ENCODE data around the gene KCTD14. TPM values are rescaled to one million over a fixed set of nuclear protein-coding genes. Genes with fewer than 3 reads are reported as not detected.
"Not testable (repeated sequence)": the region's sequence is repeated elsewhere in the genome, so short reads cannot be mapped to it uniquely, and the experiment has no call there.

KCTD14 gene
- total and polyA plus RNA-seq, 9 donors: 0.24 to 5.2 (median 1.5) TPM

DNA sequence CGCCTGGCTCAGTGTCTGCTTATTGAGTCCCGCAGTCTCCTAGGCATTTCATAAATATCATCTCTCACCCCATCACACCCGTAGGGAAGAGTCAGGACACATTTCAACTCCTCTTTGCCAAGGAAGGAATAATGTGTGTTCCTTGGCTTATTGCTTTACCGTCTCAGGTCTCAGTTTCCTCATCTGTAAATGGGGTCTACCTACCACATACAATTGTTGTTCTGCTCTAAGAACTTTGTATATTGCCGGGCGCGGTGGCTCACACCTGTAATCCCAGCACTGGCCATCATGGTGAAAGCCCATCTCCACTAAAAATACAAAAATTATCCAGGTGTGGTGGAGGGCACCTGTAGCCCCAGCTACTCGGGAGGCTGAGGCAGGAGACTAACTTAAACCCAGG is 37.5 kb upstream of the KCTD14 start:
- intact Hi-C loops (cut with DNase I): no loop called here
- WGBS, 3 donors: 95 to 98% (median 97%) methylated on average over 8 of the region's 8 CpGs
- Histone ChIP-seq H3K9me3 (no peaks in the 10 kb centered on the region), H3K4me1 (ENCODE audit: insufficient read depth) (peaks cover 1% of the 10 kb centered on the region), H3K27ac (no peak overlapping the region), H3K36me3 (no peaks in the 10 kb centered on the region), H3K4me3 (no peak overlapping the region), H3K27me3 (no peaks in the 10 kb centered on the region)
- DNase-seq: no peak
- TF ChIP-seq POLR2A (IDR thresholded peaks at IDR 0.05) (no peak), EP300 (IDR thresholded peaks at IDR 0.05) (no peak)
- TF ChIP-seq, protein P1, sequence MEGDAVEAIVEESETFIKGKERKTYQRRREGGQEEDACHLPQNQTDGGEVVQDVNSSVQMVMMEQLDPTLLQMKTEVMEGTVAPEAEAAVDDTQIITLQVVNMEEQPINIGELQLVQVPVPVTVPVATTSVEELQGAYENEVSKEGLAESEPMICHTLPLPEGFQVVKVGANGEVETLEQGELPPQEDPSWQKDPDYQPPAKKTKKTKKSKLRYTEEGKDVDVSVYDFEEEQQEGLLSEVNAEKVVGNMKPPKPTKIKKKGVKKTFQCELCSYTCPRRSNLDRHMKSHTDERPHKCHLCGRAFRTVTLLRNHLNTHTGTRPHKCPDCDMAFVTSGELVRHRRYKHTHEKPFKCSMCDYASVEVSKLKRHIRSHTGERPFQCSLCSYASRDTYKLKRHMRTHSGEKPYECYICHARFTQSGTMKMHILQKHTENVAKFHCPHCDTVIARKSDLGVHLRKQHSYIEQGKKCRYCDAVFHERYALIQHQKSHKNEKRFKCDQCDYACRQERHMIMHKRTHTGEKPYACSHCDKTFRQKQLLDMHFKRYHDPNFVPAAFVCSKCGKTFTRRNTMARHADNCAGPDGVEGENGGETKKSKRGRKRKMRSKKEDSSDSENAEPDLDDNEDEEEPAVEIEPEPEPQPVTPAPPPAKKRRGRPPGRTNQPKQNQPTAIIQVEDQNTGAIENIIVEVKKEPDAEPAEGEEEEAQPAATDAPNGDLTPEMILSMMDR (IDR thresholded peaks at IDR 0.05): no peak

DNA sequence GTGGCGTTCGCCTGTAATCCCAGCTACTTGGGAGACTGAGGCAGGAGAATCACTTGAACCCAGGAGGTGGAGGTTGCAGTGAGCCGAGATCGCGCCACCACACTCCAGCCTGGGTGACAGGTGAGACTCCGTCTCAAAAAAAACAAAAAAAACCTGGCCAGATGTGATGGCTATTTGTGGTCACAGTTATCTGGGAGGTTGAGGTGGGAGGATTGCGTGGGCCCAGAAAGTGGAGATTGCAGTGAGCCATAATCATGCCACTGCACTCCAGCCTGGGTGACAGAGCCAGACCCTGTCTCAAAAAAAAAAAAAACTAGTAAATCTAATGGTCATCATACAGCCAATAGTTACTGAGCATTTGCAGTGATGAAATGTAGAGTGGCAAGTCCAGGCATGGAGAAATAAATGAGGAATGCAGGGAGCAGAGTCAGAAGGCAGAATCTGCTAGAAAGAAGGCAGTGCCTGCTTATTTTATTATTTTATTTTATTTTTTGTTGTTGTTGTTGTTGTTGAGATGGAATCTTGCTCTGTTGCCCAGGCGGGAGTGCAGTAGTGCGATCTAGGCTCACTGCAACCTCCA is 36.8 kb upstream of the KCTD14 start:
- H3K27me3 ChIP-seq; intact Hi-C loops (cut with DNase I); DNase-seq; H3K9me3 ChIP-seq; H3K4me1 ChIP-seq (ENCODE audit: insufficient read depth); H3K36me3 ChIP-seq; H3K27ac ChIP-seq; H3K4me3 ChIP-seq: not testable (repeated sequence)
- WGBS, 3 donors: 91 to 93% (median 93%) methylated on average over 9 of the region's 9 CpGs

DNA sequence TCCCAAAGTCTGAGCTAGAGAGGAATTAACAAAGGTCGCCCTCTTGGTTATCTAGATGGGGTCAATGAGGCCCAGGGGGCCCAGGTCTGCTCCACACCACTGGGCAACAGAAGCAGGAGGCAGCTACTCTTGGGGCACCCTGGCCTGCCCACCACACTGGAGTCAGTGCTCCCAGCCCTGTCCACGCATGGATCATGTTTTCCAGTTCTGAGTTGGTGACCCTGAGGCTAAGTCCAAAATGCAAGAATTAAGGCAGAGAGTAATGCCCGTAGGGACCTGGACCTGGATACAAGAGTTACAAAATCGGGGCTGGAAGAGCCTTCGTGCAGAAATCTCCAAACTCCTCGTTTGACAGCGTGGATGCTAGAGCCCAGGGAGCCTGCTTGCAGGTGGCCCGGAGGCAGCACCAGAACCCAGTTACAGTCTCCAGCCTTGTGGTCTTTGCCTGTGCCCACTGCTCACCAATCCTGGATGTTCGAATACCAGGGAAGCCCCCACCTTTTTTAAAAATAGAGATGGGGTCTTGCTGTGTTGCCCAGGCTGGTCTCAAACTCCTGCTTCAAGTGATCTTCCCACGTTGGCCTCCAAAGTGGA is 34.5 kb upstream of the KCTD14 start:
- 78 to 91% (median 79%) methylated on average over 10 of the region's 10 CpGs for WGBS, 3 donors
- peaks cover 1% of the 10 kb centered on the region for H3K4me1 ChIP-seq (ENCODE audit: insufficient read depth)
- intact Hi-C loops (cut with DNase I): no loop called here
- no peak for TF ChIP-seq EP300 (IDR thresholded peaks at IDR 0.05)
- TF ChIP-seq, protein P1 (IDR thresholded peaks at IDR 0.05): no peak
- TF ChIP-seq POLR2A (IDR thresholded peaks at IDR 0.05): no peak
- H3K27me3 ChIP-seq: no peaks in the 10 kb centered on the region
- no peaks in the 10 kb centered on the region for H3K36me3 ChIP-seq
- H3K27ac ChIP-seq: no peak overlapping the region
- no peaks in the 10 kb centered on the region for H3K9me3 ChIP-seq
- H3K4me3 ChIP-seq: no peak overlapping the region
- DNase-seq: no peak

DNA sequence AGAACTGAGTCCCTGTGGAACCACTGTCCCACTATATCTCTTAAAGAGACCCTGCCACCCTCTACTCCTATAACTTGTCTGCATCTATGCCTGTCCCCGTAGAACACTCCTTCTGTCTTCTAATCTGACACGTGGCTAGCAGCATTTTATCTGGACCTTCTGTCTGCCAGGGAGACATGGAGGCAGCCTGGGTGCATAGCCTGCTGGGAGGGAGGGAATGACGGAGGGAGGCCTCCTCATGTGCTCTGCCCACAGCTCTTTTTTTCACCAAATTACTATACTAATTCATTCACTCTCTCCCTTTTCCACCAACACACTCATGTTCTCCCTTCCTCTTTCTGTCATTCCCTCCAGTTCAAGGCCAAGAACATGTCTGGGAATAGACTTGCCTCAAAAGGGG is 33.0 kb upstream of the KCTD14 start:
- TF ChIP-seq EP300 (IDR thresholded peaks at IDR 0.05) (no peak), POLR2A (IDR thresholded peaks at IDR 0.05) (no peak)
- TF ChIP-seq, protein P1 (IDR thresholded peaks at IDR 0.05): no peak
- peaks cover 1% of the 10 kb centered on the region for H3K4me1 ChIP-seq (ENCODE audit: insufficient read depth)
- no peak for DNase-seq
- 59 to 75% (median 71%) methylated on average over 3 of the region's 3 CpGs for WGBS, 3 donors
- no peaks in the 10 kb centered on the region for H3K9me3 ChIP-seq
- no peaks in the 10 kb centered on the region for H3K36me3 ChIP-seq
- H3K27me3 ChIP-seq: no peaks in the 10 kb centered on the region
- H3K27ac ChIP-seq: no peak overlapping the region
- H3K4me3 ChIP-seq: no peak overlapping the region
- intact Hi-C loops (cut with DNase I): no loop called here

DNA sequence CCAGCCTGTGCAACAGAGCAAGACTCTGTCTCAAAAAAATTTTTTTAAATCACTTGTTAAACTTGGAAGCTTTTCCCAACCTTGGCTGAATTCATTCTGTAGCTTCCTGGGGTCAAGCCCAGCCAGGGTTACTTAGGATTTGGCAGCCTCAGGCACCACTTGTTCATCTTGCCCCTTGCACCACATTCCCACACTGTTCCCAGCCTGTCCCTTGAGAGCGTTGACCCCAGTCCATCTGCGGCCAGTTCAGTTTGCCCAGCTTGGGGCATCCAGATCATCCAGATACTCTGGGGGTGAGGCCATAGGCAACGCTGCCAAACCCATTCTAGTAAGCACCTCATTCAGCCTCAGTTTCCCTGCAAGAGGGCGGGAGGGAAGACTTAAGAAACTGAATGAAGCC is 31.9 kb upstream of the KCTD14 start:
- intact Hi-C loops (cut with DNase I): no loop called here
- no peak for DNase-seq
- H3K4me3 ChIP-seq: no peak overlapping the region
- no peaks in the 10 kb centered on the region for H3K36me3 ChIP-seq
- no peak overlapping the region for H3K27ac ChIP-seq
- no peaks in the 10 kb centered on the region for H3K27me3 ChIP-seq
- no peaks in the 10 kb centered on the region for H3K9me3 ChIP-seq
- TF ChIP-seq EP300 (IDR thresholded peaks at IDR 0.05) (no peak), POLR2A (IDR thresholded peaks at IDR 0.05) (no peak)
- TF ChIP-seq, protein P1 (IDR thresholded peaks at IDR 0.05): no peak
- H3K4me1 ChIP-seq (ENCODE audit: insufficient read depth): no peaks in the 10 kb centered on the region
- 88 to 93% (median 90%) methylated on average over 4 of the region's 4 CpGs for WGBS, 3 donors

Data from ovary (tissue), 9 donors.